ENCODE results near the gene BMPER. TPM values are rescaled to one million over a fixed set of nuclear protein-coding genes. Genes with fewer than 3 reads are reported as not detected.

The BMPER gene
- polyA plus RNA-seq, 1 of the 3 experiments (the other 2 are of a cell fraction), result 20.0 TPM

DNA sequence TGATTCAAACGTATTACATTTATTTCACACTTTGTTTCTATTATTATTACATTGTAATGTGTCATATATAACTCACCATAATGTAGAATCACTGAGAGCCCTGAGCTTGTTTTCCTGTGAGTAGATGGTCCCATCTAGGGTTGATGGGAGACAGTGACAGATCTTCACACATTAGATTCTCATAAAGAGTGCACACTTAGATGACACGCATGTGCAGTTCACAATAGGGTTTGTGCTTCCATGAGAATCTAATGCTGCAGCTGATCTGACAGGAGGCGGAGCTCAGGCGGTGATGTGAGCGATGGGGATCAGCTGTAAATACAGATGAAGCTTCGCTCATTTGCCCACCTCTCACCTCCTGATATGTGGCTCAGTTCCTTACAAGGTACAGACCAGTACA lies 36.1 kb downstream of the BMPER start:
- H3K4me1 ChIP-seq (ENCODE audit: control insufficient read depth in 1 of 2, insufficient read depth in 2 of 2, low read depth in 1 of 2, low read length in 1 of 2), result no peaks in the 10 kb centered on the region
- CTCF ChIA-PET, result interaction anchor here (0.6 to 4.2 kb wide), 2 partner anchors 9 to 1611 kb away, joined by 3 to 47 read pairs; no protein-coding TSS in a partner anchor
- no peaks in the 10 kb centered on the region for H3K9me3 ChIP-seq
- H3K27ac ChIP-seq (ENCODE audit: low read depth in 2 of 2, low read length in 1 of 2), result no peak overlapping the region
- H2AFZ ChIP-seq (ENCODE audit: low read depth), result no peak overlapping the region
- no peak for TF ChIP-seq MEF2A (IDR thresholded peaks at IDR 0.05; ENCODE audit: borderline replicate concordance, low read depth)
- no peak for TF ChIP-seq TEAD4 (IDR thresholded peaks at IDR 0.05; ENCODE audit: borderline replicate concordance, insufficient read depth)
- TF ChIP-seq SIN3A (IDR thresholded peaks at IDR 0.05; ENCODE audit: borderline replicate concordance, low read depth, low read length), result no peak
- no peak for TF ChIP-seq FOXJ3 (CRISPR knock-in tag; IDR thresholded peaks at IDR 0.05)
- TF ChIP-seq RCOR1 (IDR thresholded peaks at IDR 0.05; ENCODE audit: low read length), result no peak
- no peak for TF ChIP-seq CHD2 (IDR thresholded peaks at IDR 0.05; ENCODE audit: low read length, partially characterized antibody)
- no peaks in the 10 kb centered on the region for H4K20me1 ChIP-seq (ENCODE audit: insufficient read depth)
- H3K4me3 ChIP-seq (ENCODE audit: low read depth in 2 of 2, low read length in 1 of 2), result no peak overlapping the region
- WGBS (ENCODE audit: low lambda C conversion rate), result 80% methylated on average over 6 of the region's 6 CpGs
- H3F3A ChIP-seq (replicated peaks; ENCODE audit: insufficient read depth), result no peaks in the 10 kb centered on the region
- DNase-seq, result no peak
- no peak overlapping the region for H3K4me2 ChIP-seq
- H3K9me2 ChIP-seq, result no peaks in the 10 kb centered on the region
- H3K9ac ChIP-seq, result no peak overlapping the region
- no peaks in the 10 kb centered on the region for H3K27me3 ChIP-seq (ENCODE audit: insufficient read depth)
- POLR2A ChIA-PET, result no interaction called here
- no peaks in the 10 kb centered on the region for H3K79me2 ChIP-seq (ENCODE audit: insufficient read depth)
- H3K36me3 ChIP-seq (replicated peaks in 1 of 2; ENCODE audit: control insufficient read depth in 1 of 2, insufficient read depth in 2 of 2, low read length in 1 of 2), result no peaks in the 10 kb centered on the region

DNA sequence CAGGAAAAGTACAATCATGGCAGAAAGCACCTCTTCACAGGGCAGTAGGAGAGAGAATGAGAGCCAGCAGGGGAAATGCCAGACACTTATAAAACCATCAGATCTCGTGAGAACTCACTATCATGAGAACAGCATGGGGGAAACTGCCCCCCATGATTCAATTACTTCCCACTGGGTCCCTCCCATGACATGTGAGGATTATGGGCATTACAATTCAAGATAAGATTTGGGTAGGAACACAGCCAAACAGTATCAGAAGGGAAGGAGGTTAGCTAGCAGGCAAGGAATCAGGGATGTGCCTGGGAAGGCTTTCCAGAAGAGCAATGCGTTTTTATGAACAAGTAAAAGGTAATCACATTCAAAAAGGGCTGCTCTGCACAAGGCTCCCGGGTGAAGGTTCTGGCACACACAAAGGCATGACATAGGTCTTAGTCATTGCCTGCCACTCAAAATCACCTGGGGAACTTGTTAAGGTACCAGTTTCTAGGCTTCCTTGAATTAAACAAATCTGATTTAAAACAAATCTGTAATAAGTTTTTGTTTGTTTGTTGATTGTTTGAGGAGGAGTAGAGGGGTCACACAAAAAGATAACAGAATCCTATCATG lies 40.9 kb downstream of the BMPER start:
- Histone ChIP-seq H2AFZ (ENCODE audit: low read depth) (no peak overlapping the region), H3K9ac (no peak overlapping the region), H3K36me3 (replicated peaks in 1 of 2; ENCODE audit: control insufficient read depth in 1 of 2, insufficient read depth in 2 of 2, low read length in 1 of 2) (no peaks in the 10 kb centered on the region), H3K4me1 (ENCODE audit: control insufficient read depth in 1 of 2, insufficient read depth in 2 of 2, low read depth in 1 of 2, low read length in 1 of 2) (no peaks in the 10 kb centered on the region), H4K20me1 (ENCODE audit: insufficient read depth) (no peaks in the 10 kb centered on the region), H3K4me3 (ENCODE audit: low read depth in 2 of 2, low read length in 1 of 2) (no peak overlapping the region), H3K27ac (ENCODE audit: low read depth in 2 of 2, low read length in 1 of 2) (no peak overlapping the region), H3K4me2 (no peak overlapping the region), H3K79me2 (ENCODE audit: insufficient read depth) (no peaks in the 10 kb centered on the region), H3F3A (replicated peaks; ENCODE audit: insufficient read depth) (no peaks in the 10 kb centered on the region), H3K27me3 (ENCODE audit: insufficient read depth) (no peaks in the 10 kb centered on the region), H3K9me3 (no peaks in the 10 kb centered on the region), H3K9me2 (no peaks in the 10 kb centered on the region)
- CTCF ChIA-PET, result interaction anchor here (1.5 to 1.8 kb wide), 3 partner anchors 13 to 50 kb away, joined by 3 to 7 read pairs (median 4); no protein-coding TSS in a partner anchor
- POLR2A ChIA-PET, result no interaction called here
- no peak for DNase-seq
- 63% methylated on average over 3 of the region's 3 CpGs for WGBS (ENCODE audit: low lambda C conversion rate)
- no peak for TF ChIP-seq TEAD4 (IDR thresholded peaks at IDR 0.05; ENCODE audit: borderline replicate concordance, insufficient read depth)
- TF ChIP-seq MEF2A (IDR thresholded peaks at IDR 0.05; ENCODE audit: borderline replicate concordance, low read depth), result no peak
- TF ChIP-seq ELF1 (IDR thresholded peaks at IDR 0.05), result no peak
- TF ChIP-seq, protein P1, sequence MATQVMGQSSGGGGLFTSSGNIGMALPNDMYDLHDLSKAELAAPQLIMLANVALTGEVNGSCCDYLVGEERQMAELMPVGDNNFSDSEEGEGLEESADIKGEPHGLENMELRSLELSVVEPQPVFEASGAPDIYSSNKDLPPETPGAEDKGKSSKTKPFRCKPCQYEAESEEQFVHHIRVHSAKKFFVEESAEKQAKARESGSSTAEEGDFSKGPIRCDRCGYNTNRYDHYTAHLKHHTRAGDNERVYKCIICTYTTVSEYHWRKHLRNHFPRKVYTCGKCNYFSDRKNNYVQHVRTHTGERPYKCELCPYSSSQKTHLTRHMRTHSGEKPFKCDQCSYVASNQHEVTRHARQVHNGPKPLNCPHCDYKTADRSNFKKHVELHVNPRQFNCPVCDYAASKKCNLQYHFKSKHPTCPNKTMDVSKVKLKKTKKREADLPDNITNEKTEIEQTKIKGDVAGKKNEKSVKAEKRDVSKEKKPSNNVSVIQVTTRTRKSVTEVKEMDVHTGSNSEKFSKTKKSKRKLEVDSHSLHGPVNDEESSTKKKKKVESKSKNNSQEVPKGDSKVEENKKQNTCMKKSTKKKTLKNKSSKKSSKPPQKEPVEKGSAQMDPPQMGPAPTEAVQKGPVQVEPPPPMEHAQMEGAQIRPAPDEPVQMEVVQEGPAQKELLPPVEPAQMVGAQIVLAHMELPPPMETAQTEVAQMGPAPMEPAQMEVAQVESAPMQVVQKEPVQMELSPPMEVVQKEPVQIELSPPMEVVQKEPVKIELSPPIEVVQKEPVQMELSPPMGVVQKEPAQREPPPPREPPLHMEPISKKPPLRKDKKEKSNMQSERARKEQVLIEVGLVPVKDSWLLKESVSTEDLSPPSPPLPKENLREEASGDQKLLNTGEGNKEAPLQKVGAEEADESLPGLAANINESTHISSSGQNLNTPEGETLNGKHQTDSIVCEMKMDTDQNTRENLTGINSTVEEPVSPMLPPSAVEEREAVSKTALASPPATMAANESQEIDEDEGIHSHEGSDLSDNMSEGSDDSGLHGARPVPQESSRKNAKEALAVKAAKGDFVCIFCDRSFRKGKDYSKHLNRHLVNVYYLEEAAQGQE (IDR thresholded peaks at IDR 0.05; ENCODE audit: low read depth, low read length), result no peak
- no peak for TF ChIP-seq EP300 (IDR thresholded peaks at IDR 0.05; ENCODE audit: borderline replicate concordance in 1 of 2, low read depth in 1 of 2, low read length in 1 of 2)
- TF ChIP-seq RAD21 (IDR thresholded peaks at IDR 0.05; ENCODE audit: low read length), result no peak
- no peak for TF ChIP-seq RCOR1 (IDR thresholded peaks at IDR 0.05; ENCODE audit: low read length)
- no peak for TF ChIP-seq GABPA (IDR thresholded peaks at IDR 0.05; ENCODE audit: low read depth)
- no peak for TF ChIP-seq SMC3 (IDR thresholded peaks at IDR 0.05; ENCODE audit: low read depth, low read length)
- TF ChIP-seq RXRA (IDR thresholded peaks at IDR 0.05; ENCODE audit: borderline replicate concordance, low read depth), result no peak
- TF ChIP-seq TAF1 (IDR thresholded peaks at IDR 0.05; ENCODE audit: borderline replicate concordance, low read depth, low read length), result no peak
